Natural killer cell (primary cell): ENCODE data around the gene LPCAT2. TPM values are rescaled to one million over a fixed set of nuclear protein-coding genes. Genes with fewer than 3 reads are reported as not detected.

Source experiments
- ATAC-seq, 3 donors: fragments of 150-1000 bp in 2 of 3; fragments of 200-7000 bp in 1 of 3; cut with Tn5 transposase; 1 replicate in 1 of 3; 2 replicates in 2 of 3; pipeline ENCODE4 v1.10.0; 2021; ENCODE audit warnings: mild to moderate bottlenecking in 2 of 3, moderate library complexity in 2 of 3
- DNase-seq, 2 donors: peaks; one replicate each; pipeline versions ENCODE4 v3.0.0 to v3.0.0-alpha.2; 2013 to 2021; ENCODE audit warnings: mixed read lengths in 1 of 2
- H3K27ac ChIP-seq: one replicate; pipeline ENCODE4 v1.5.1; 2013; ENCODE audit warnings: mild to moderate bottlenecking, low read length
- H3K27me3 ChIP-seq: one replicate; pipeline ENCODE4 v1.6.1; 2013; ENCODE audit warnings: low read length; ENCODE audit not compliant: control insufficient read depth, insufficient read depth
- H3K36me3 ChIP-seq: one replicate; pipeline ENCODE4 v1.6.1; 2013; ENCODE audit warnings: low read length; ENCODE audit not compliant: control insufficient read depth, insufficient read depth
- H3K4me1 ChIP-seq: one replicate; pipeline ENCODE4 v1.6.1; 2013; ENCODE audit warnings: low read length; ENCODE audit not compliant: control insufficient read depth, insufficient read depth
- H3K4me3 ChIP-seq: one replicate; pipeline ENCODE4 v1.5.1; 2013; ENCODE audit warnings: low read length
- H3K9me3 ChIP-seq: one replicate; pipeline ENCODE4 v1.6.1; 2013; ENCODE audit warnings: low read length; ENCODE audit not compliant: control insufficient read depth, insufficient read depth
- H3K27ac Mint-ChIP-seq, 2 donors: one replicate each; pipeline ENCODE4 v1.8.0; 2022; ENCODE audit warnings: mild to moderate bottlenecking in 2 of 2, mixed read lengths in 2 of 2, moderate library complexity in 1 of 2
- H3K27me3 Mint-ChIP-seq, 2 donors: one replicate each; pipeline ENCODE4 v1.8.0; 2022; ENCODE audit warnings: low read depth in 2 of 2, mixed read lengths in 2 of 2
- H3K36me3 Mint-ChIP-seq: one replicate; pipeline ENCODE4 v1.8.0; 2022; ENCODE audit warnings: mixed read lengths
- H3K4me1 Mint-ChIP-seq, 2 donors: one replicate each; pipeline ENCODE4 v1.8.0; 2022; ENCODE audit warnings: mixed read lengths in 2 of 2
- H3K4me3 Mint-ChIP-seq: one replicate; pipeline ENCODE4 v1.8.0; 2022; ENCODE audit warnings: mild to moderate bottlenecking, moderate library complexity, mixed read lengths
- H3K9me3 Mint-ChIP-seq, 2 donors: one replicate each; pipeline ENCODE4 v1.8.0; 2022; ENCODE audit warnings: mixed read lengths in 2 of 2
- WGBS: methylation state at CpG from one replicate; pipeline ENCODE4 v1.1.7; 2013; ENCODE audit warnings: missing lambda C conversion rate; ENCODE audit not compliant: insufficient coverage; 5-methylcytosine and 5-hydroxymethylcytosine counted together
- intact Hi-C: fragments of 100-400 bp; cut with micrococcal nuclease; formaldehyde crosslinking; loops from one replicate; pipeline ENCODE4 v1.14.2; 2022
- total RNA-seq, 4 donors: library from RNA; stranded (reverse); fragments of 120-200 nt in 1 of 4; gene quantifications; one replicate each; pipeline versions ENCODE4 v1.2.3 to v1.2.4, GENCODE V29; 2013 to 2022
- TF ChIP-seq, protein P1 (sequence below): fragments of 200-600 bp; IDR thresholded peaks from one replicate; pipeline ENCODE4 v1.8.0; 2022; ENCODE audit warnings: antibody characterized with exemption

LPCAT2 gene, protein sequence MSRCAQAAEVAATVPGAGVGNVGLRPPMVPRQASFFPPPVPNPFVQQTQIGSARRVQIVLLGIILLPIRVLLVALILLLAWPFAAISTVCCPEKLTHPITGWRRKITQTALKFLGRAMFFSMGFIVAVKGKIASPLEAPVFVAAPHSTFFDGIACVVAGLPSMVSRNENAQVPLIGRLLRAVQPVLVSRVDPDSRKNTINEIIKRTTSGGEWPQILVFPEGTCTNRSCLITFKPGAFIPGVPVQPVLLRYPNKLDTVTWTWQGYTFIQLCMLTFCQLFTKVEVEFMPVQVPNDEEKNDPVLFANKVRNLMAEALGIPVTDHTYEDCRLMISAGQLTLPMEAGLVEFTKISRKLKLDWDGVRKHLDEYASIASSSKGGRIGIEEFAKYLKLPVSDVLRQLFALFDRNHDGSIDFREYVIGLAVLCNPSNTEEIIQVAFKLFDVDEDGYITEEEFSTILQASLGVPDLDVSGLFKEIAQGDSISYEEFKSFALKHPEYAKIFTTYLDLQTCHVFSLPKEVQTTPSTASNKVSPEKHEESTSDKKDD
- 10 to 100 TPM in 1 of 3 donors, 1 to 10 TPM in 2; 1.6 to 23.5 (median 3.1) TPM for total RNA-seq
- total RNA-seq (2013), result 2.3 TPM

DNA sequence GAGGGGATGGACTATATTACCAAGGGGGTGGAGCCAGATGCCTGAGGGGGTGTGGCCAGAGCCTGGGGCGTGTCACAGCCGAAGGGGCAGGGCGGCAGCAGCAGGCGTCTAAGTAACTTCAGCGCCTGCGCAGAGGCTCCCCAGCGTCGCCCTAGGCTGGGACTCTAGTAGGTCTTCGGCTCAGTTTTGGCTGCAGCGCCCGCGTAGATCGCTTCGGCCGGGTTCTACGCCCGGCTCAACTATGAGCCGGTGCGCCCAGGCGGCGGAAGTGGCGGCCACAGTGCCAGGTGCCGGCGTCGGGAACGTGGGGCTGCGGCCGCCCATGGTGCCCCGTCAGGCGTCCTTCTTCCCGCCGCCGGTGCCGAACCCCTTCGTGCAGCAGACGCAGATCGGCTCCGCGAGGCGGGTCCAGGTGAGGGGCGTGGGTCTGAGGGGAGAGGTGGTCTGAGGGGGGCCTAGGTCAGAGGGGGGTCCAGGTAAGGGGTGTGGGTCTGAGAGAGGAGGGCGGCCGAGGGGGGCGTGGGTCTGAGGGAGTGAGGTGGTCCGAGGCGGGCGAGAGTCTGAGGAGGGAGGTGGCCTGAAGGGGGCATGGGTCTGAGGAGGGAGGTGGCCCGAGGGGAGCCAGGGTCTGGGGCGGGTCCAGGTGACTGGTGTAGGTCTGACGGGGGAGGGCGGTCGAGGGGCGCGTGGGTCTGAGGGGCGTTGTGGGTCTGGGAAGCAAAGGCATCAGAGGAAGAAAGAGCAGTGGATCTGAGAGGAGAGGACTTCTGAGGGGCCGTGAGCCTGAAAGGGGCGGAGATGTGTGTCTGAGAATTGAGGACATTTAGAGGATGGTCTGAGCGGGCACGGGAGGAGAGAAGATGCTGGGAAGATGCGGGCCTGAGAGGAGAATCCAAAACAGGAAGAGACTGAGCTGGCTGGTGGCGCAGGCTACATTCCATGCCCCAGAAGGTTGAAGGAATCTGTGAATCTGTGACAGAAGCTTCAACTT is at the start of gene LPCAT2:
Gene LPCAT2 (plus strand): TSS at position 132 of the 991 bp plus-strand sequence. CDS start 110 bp downstream, at position 242.
- Mint-ChIP-seq H3K27me3 (peaks cover 24 to 39% of the 10 kb centered on the region in 2 donors), H3K4me1 (peaks cover 5 to 15% of the 10 kb centered on the region in 2 donors), H3K4me3 (peak within 1 kb of the TSS; percentile 67), H3K36me3 (no peaks in the 10 kb centered on the region), H3K27ac (no peak within 1 kb of the TSS), H3K9me3 (peaks cover 0 to 2% of the 10 kb centered on the region in 2 donors)
- H3K4me1 ChIP-seq, result peaks cover 11% of the 10 kb centered on the region
- peak within 1 kb of the TSS; percentile 28 for H3K4me3 ChIP-seq
- peaks cover 13% of the 10 kb centered on the region for H3K27me3 ChIP-seq
- DNase-seq, result peak in 1 of 2 donors; percentile 34
- no peaks in the 10 kb centered on the region for H3K36me3 ChIP-seq
- no peak within 1 kb of the TSS for H3K27ac ChIP-seq
- WGBS, result 1% methylated on average over 61 of the region's 61 CpGs
- intact Hi-C loops, result no loop called here
- peak in 2 of 3 donors; percentile 65 to 72 for ATAC-seq
- TF ChIP-seq, protein P1, sequence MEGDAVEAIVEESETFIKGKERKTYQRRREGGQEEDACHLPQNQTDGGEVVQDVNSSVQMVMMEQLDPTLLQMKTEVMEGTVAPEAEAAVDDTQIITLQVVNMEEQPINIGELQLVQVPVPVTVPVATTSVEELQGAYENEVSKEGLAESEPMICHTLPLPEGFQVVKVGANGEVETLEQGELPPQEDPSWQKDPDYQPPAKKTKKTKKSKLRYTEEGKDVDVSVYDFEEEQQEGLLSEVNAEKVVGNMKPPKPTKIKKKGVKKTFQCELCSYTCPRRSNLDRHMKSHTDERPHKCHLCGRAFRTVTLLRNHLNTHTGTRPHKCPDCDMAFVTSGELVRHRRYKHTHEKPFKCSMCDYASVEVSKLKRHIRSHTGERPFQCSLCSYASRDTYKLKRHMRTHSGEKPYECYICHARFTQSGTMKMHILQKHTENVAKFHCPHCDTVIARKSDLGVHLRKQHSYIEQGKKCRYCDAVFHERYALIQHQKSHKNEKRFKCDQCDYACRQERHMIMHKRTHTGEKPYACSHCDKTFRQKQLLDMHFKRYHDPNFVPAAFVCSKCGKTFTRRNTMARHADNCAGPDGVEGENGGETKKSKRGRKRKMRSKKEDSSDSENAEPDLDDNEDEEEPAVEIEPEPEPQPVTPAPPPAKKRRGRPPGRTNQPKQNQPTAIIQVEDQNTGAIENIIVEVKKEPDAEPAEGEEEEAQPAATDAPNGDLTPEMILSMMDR, result no peak
- no peaks in the 10 kb centered on the region for H3K9me3 ChIP-seq

- H3K27ac ChIP-seq, result no peak overlapping the region
- H3K9me3 Mint-ChIP-seq, result no peaks in the 10 kb centered on the region
- no peak overlapping the region for H3K27ac Mint-ChIP-seq
- TF ChIP-seq, protein P1, result no peak
- peaks cover 2% of the 10 kb centered on the region for H3K4me1 ChIP-seq
- H3K36me3 Mint-ChIP-seq, result no peaks in the 10 kb centered on the region
- peaks cover 0 to 3% of the 10 kb centered on the region in 2 donors for H3K4me1 Mint-ChIP-seq
- no peak overlapping the region for H3K4me3 Mint-ChIP-seq
- no peak for ATAC-seq
- no peaks in the 10 kb centered on the region for H3K36me3 ChIP-seq
- intact Hi-C loops, result no loop called here
- H3K4me3 ChIP-seq, result no peak overlapping the region
- DNase-seq, result no peak
- 90% methylated on average over 4 of the region's 6 CpGs for WGBS
- H3K27me3 ChIP-seq, result no peaks in the 10 kb centered on the region
- H3K9me3 ChIP-seq, result no peaks in the 10 kb centered on the region
- H3K27me3 Mint-ChIP-seq, result peaks cover 0 to 3% of the 10 kb centered on the region in 2 donors
These were observed 46.6 kb upstream of the LPCAT2 start for GRCh38 chr16:55462241-55462640.

DNA sequence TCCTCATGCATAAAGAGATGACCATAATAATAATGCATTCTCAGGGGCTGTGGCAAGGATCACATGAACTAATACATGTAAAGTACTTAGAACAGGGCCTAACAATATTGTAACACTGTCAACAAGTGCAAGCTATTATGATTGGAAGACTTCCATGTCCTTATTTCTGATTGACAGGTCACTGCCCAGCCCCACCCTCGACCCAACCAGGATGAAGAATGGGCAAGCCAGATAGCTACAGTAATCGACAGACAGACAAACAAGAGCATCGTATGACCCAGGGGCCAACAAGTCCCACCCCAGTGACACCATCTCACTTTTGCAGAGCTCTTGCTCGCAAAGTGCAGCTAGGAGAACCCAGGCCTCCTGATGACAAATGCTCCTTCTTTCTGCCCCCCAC is 44.5 kb upstream of the LPCAT2 start:
- Mint-ChIP-seq H3K36me3 (no peaks in the 10 kb centered on the region), H3K4me3 (no peak overlapping the region), H3K4me1 (peaks cover 0 to 3% of the 10 kb centered on the region in 2 donors), H3K27me3 (no peaks in the 10 kb centered on the region), H3K9me3 (no peaks in the 10 kb centered on the region), H3K27ac (no peak overlapping the region)
- Histone ChIP-seq H3K4me3 (no peak overlapping the region), H3K27me3 (no peaks in the 10 kb centered on the region), H3K27ac (no peak overlapping the region), H3K36me3 (no peaks in the 10 kb centered on the region), H3K9me3 (no peaks in the 10 kb centered on the region), H3K4me1 (peaks cover 2% of the 10 kb centered on the region)
- DNase-seq (no peak), ATAC-seq (no peak)
- WGBS, result 66% methylated on average over 4 of the region's 4 CpGs
- TF ChIP-seq, protein P1, result no peak
- intact Hi-C loops, result no loop called here
